Measurements from ENCODE around the gene RRP15. TPM values are rescaled to one million over a fixed set of nuclear protein-coding genes. Genes with fewer than 3 reads are reported as not detected.

The RRP15 gene
- total RNA-seq, 1 donor from 2014 or later: 15.8 TPM

DNA sequence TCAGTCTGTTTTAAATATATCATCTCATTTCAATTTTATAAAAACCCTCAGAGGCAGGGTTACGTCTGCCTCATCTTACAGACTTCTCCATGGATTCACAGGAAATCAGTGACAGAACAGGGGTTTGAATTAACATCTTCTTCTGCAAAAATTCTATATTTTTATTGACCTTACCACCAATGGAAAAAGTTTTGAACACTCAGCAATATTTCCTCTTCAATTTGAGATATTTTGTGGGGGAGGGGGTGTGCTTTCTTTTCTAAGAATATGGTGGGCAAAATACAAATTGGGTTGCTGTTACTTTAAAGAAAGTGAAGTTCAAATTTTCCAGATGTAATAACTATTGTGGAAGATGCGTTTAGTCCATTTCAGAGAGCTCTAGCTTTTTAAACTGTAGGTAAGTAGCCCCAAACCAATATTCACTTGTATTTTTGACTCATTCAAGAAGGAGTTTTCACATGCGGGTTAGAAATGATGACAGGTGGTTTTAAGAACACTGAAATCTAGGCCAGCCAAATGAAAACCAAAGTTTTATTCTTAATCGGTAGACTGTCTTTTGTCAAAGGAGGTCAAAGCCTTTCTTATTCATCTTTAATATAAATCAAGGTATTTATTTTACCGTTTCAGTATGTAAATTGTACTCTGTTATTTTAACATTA is 77.5 kb downstream of the RRP15 start:
- Mint-ChIP-seq H3K4me3 (no peak overlapping the region), H3K36me3 (no peaks in the 10 kb centered on the region), H3K27me3 (ENCODE audit: insufficient read depth, low read depth) (peaks cover 5% of the 10 kb centered on the region), H3K4me1 (no peaks in the 10 kb centered on the region), H3K9me3 (no peaks in the 10 kb centered on the region), H3K27ac (no peak overlapping the region)
- H4K20me1 ChIP-seq (ENCODE audit: low read depth): no peaks in the 10 kb centered on the region
- H3K27me3 ChIP-seq: no peaks in the 10 kb centered on the region
- H3K4me2 ChIP-seq: no peak overlapping the region
- no peak overlapping the region for H3K9ac ChIP-seq
- no peaks in the 10 kb centered on the region for H3F3A ChIP-seq (ENCODE audit: low read depth)
- no peaks in the 10 kb centered on the region for H3K36me3 ChIP-seq
- no peak overlapping the region for H3K27ac ChIP-seq
- H3K4me1 ChIP-seq: no peaks in the 10 kb centered on the region
- no peaks in the 10 kb centered on the region for H3K9me3 ChIP-seq (ENCODE audit: low read depth)
- DNase-seq (ENCODE audit: low spot score): no peak
- H3K79me2 ChIP-seq (ENCODE audit: low read depth): no peaks in the 10 kb centered on the region
- H2AFZ ChIP-seq (replicated peaks): no peak overlapping the region
- TF ChIP-seq EZH2phosphoT487 (IDR thresholded peaks at IDR 0.05): no peak
- TF ChIP-seq, protein P1, sequence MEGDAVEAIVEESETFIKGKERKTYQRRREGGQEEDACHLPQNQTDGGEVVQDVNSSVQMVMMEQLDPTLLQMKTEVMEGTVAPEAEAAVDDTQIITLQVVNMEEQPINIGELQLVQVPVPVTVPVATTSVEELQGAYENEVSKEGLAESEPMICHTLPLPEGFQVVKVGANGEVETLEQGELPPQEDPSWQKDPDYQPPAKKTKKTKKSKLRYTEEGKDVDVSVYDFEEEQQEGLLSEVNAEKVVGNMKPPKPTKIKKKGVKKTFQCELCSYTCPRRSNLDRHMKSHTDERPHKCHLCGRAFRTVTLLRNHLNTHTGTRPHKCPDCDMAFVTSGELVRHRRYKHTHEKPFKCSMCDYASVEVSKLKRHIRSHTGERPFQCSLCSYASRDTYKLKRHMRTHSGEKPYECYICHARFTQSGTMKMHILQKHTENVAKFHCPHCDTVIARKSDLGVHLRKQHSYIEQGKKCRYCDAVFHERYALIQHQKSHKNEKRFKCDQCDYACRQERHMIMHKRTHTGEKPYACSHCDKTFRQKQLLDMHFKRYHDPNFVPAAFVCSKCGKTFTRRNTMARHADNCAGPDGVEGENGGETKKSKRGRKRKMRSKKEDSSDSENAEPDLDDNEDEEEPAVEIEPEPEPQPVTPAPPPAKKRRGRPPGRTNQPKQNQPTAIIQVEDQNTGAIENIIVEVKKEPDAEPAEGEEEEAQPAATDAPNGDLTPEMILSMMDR (IDR thresholded peaks at IDR 0.05): no peak
- no peak for TF ChIP-seq EZH2 (IDR thresholded peaks at IDR 0.05)
- H3K4me3 ChIP-seq: no peak overlapping the region

DNA sequence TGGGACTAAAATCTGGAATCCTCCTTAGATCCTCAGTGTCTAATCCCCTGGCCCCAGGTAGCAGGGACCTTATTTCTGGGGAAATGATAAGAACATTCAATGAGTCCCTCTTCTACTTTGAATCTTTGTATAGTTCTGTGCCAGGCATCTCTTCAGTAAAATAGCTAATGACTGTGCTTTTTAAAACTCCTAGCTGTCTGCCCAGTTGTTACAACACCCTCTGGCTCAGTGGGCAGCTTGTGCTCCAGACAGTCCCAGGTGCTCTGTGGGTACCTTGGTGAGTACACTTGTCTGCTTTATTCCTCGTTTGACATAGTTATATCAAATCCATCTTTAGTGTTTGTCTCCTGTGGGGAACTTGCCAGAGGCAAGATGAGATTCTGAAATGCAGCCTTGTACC is 78.0 kb downstream of the RRP15 start:
- no peak overlapping the region for H3K4me3 ChIP-seq
- TF ChIP-seq EZH2phosphoT487 (IDR thresholded peaks at IDR 0.05): no peak
- Mint-ChIP-seq H3K27me3 (ENCODE audit: insufficient read depth, low read depth) (peaks cover 5% of the 10 kb centered on the region), H3K9me3 (no peaks in the 10 kb centered on the region), H3K4me1 (no peaks in the 10 kb centered on the region), H3K4me3 (no peak overlapping the region), H3K36me3 (no peaks in the 10 kb centered on the region), H3K27ac (no peak overlapping the region)
- no peak overlapping the region for H3K4me2 ChIP-seq
- H4K20me1 ChIP-seq (ENCODE audit: low read depth): no peaks in the 10 kb centered on the region
- no peaks in the 10 kb centered on the region for H3F3A ChIP-seq (ENCODE audit: low read depth)
- no peaks in the 10 kb centered on the region for H3K27me3 ChIP-seq
- H3K4me1 ChIP-seq: no peaks in the 10 kb centered on the region
- no peak for DNase-seq (ENCODE audit: low spot score)
- H3K9me3 ChIP-seq (ENCODE audit: low read depth): no peaks in the 10 kb centered on the region
- H3K36me3 ChIP-seq: no peaks in the 10 kb centered on the region
- no peak overlapping the region for H3K9ac ChIP-seq
- no peak overlapping the region for H2AFZ ChIP-seq (replicated peaks)
- no peak overlapping the region for H3K27ac ChIP-seq
- no peaks in the 10 kb centered on the region for H3K79me2 ChIP-seq (ENCODE audit: low read depth)

DNA sequence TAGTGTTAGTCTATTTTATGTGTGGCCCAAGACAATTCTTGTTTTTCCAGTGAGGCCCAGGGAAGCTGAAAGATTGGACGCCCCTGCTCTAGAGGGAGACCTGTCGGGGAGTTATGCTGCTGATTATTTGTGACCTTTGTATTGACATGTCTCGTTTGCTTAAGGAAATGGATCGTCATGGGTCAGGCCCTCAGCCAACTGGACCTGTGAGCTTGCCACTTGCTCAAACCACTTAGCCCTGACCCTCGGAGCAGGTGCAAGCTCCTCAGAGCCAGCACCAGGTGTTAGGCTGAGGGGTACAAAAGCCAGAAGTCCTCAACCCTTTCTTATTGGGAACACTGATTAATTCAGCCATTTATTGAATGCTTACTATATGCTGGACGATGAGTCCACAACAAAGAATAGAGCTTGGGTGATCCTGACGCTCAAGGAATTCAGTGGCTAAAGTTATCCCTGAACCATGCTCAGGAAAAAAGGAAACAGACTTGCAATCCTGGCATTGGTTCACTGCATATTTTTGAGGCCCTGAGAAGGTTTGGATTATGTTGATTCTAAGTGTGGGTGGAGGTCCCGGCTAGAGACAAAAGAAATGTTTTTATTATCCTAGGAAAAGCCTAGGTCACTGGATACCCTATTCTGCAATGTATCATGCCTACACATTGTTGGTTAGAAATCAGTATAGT is 79.1 kb downstream of the RRP15 start:
- Mint-ChIP-seq H3K36me3 (no peaks in the 10 kb centered on the region), H3K27me3 (ENCODE audit: insufficient read depth, low read depth) (peaks cover 5% of the 10 kb centered on the region), H3K27ac (no peak overlapping the region), H3K9me3 (no peaks in the 10 kb centered on the region), H3K4me1 (no peaks in the 10 kb centered on the region), H3K4me3 (no peak overlapping the region)
- Histone ChIP-seq H3K27ac (no peak overlapping the region), H3K9me3 (ENCODE audit: low read depth) (no peaks in the 10 kb centered on the region), H4K20me1 (ENCODE audit: low read depth) (no peaks in the 10 kb centered on the region), H3K4me1 (no peaks in the 10 kb centered on the region), H3K4me2 (no peak overlapping the region), H3K79me2 (ENCODE audit: low read depth) (no peaks in the 10 kb centered on the region), H2AFZ (replicated peaks) (no peak overlapping the region), H3K27me3 (no peaks in the 10 kb centered on the region), H3K9ac (no peak overlapping the region), H3F3A (ENCODE audit: low read depth) (no peaks in the 10 kb centered on the region), H3K36me3 (no peaks in the 10 kb centered on the region), H3K4me3 (no peak overlapping the region)
- DNase-seq (ENCODE audit: low spot score): no peak
- TF ChIP-seq, protein P1 (IDR thresholded peaks at IDR 0.05): no peak
- TF ChIP-seq EZH2 (IDR thresholded peaks at IDR 0.05) (no peak), EZH2phosphoT487 (IDR thresholded peaks at IDR 0.05) (no peak)

All from neural progenitor cell (in vitro differentiated cells).